Vagina (tissue), 2 donors: Measurements from ENCODE around the gene ZNF76. TPM values are rescaled to one million over a fixed set of nuclear protein-coding genes. Genes with fewer than 3 reads are reported as not detected.
A peak's percentile ranks its signal among the peaks of the same experiment; 100 is the strongest.
"Not testable (repeated sequence)": the region's sequence is repeated elsewhere in the genome, so short reads cannot be mapped to it uniquely, and the experiment has no call there.

Experiments
- DNase-seq, 2 donors: peaks; one replicate each; pipeline ENCODE4 v3.0.0-alpha.2; 2017; ENCODE audit errors: extremely low spot score in 2 of 2
- H3K27ac ChIP-seq: fragments of 200-600 bp; sonication (generic); one replicate; pipeline ENCODE4 v1.5.1; 2019
- H3K27me3 ChIP-seq: fragments of 200-600 bp; sonication (generic); one replicate; pipeline ENCODE4 v1.5.1; 2019
- H3K36me3 ChIP-seq, 2 donors: fragments of 200-600 bp; sonication (generic); one replicate each; pipeline ENCODE4 v1.5.1; 2017 to 2019
- H3K4me1 ChIP-seq: fragments of 200-600 bp; sonication (generic); one replicate; pipeline ENCODE4 v1.5.1; 2019
- H3K4me3 ChIP-seq, 2 donors: fragments of 200-600 bp; sonication (generic); 1 replicate in 1 of 2; 2 replicates in 1 of 2; pipeline ENCODE4 v1.5.1; 2016 to 2019
- H3K9me3 ChIP-seq: fragments of 200-600 bp; sonication (generic); one replicate; pipeline ENCODE4 v1.5.1; 2019
- CTCF ChIP-seq, 3 experiments: fragments of 450-650 bp in 2 of 3; fragments of 200-600 bp in 1 of 3; sonication (generic) in 1 of 3; IDR thresholded peaks; one replicate each; pipeline ENCODE4 v1.5.1; 2017 to 2019; ENCODE audit warnings: antibody characterized with exemption in 3 of 3, mild to moderate bottlenecking in 2 of 3, moderate library complexity in 2 of 3
- POLR2A ChIP-seq, 2 donors: fragments of 450-650 bp; IDR thresholded peaks; one replicate each; pipeline ENCODE4 v1.6.1; 2017; ENCODE audit warnings: antibody characterized with exemption in 2 of 2, mild to moderate bottlenecking in 2 of 2, moderate library complexity in 2 of 2
- POLR2AphosphoS5 ChIP-seq, 2 donors: sonication (generic); formaldehyde crosslinking; IDR thresholded peaks; one replicate each; pipeline ENCODE4 v1.9.0; 2017; ENCODE audit warnings: antibody characterized with exemption in 2 of 2, mild to moderate bottlenecking in 2 of 2, low read depth in 1 of 2; ENCODE audit not compliant: insufficient read depth in 1 of 2
- intact Hi-C: fragments of 100-400 bp; cut with DNase I; formaldehyde crosslinking; loops from one replicate; pipeline ENCODE4 v1.15.1; 2023
- total RNA-seq: library from RNA; depleted of rRNA; stranded (reverse); fragments of >200 nt; gene quantifications from one replicate; pipeline ENCODE4 v1.2.3, GENCODE V29; 2016

Gene ZNF76
- total RNA-seq, 1 donor from 2014 or later: 39.0 TPM

GRCh38 chr6:35300848-35301247 is 41.3 kb downstream of the ZNF76 start:
- peaks cover 57% of the 10 kb centered on the region for H3K4me1 ChIP-seq

GRCh38 chr6:35302604-35303241 is 43.2 kb downstream of the ZNF76 start:
- intact Hi-C loops: no loop called here
- TF ChIP-seq POLR2A (IDR thresholded peaks at IDR 0.05): peak in 1 of 2 donors; percentile 8
- peak in 1 of 2 donors; percentile 26 for TF ChIP-seq POLR2AphosphoS5 (IDR thresholded peaks at IDR 0.05; ENCODE audit: insufficient read depth in 1 of 2, low read depth in 1 of 2)
- TF ChIP-seq CTCF (IDR thresholded peaks at IDR 0.05): no peak
- DNase-seq: no peak
- Histone ChIP-seq H3K27me3 (no peaks in the 10 kb centered on the region), H3K36me3 (no peaks in the 10 kb centered on the region), H3K27ac (no peak overlapping the region), H3K9me3 (no peaks in the 10 kb centered on the region), H3K4me3 (no peak overlapping the region), H3K4me1 (peaks cover 47% of the 10 kb centered on the region)

More at GRCh38 chr6:35300848-35301247, 41.3 kb downstream of the ZNF76 start:
- TF ChIP-seq CTCF (IDR thresholded peaks at IDR 0.05) (no peak), POLR2AphosphoS5 (IDR thresholded peaks at IDR 0.05; ENCODE audit: insufficient read depth in 1 of 2, low read depth in 1 of 2) (no peak), POLR2A (IDR thresholded peaks at IDR 0.05) (no peak)
- intact Hi-C loops: no loop called here
- no peaks in the 10 kb centered on the region for H3K36me3 ChIP-seq
- H3K27me3 ChIP-seq: no peaks in the 10 kb centered on the region
- H3K9me3 ChIP-seq: no peaks in the 10 kb centered on the region
- DNase-seq: no peak
- no peak overlapping the region for H3K4me3 ChIP-seq
- H3K27ac ChIP-seq: no peak overlapping the region

- Histone ChIP-seq H3K9me3 (no peaks in the 10 kb centered on the region), H3K36me3 (no peaks in the 10 kb centered on the region), H3K4me3 (no peak overlapping the region), H3K4me1 (peaks cover 31% of the 10 kb centered on the region), H3K27me3 (no peaks in the 10 kb centered on the region), H3K27ac (no peak overlapping the region)
- no peak for TF ChIP-seq POLR2A (IDR thresholded peaks at IDR 0.05)
- no peak for TF ChIP-seq POLR2AphosphoS5 (IDR thresholded peaks at IDR 0.05; ENCODE audit: insufficient read depth in 1 of 2, low read depth in 1 of 2)
- no peak for TF ChIP-seq CTCF (IDR thresholded peaks at IDR 0.05)
- DNase-seq: no peak
- intact Hi-C loops: no loop called here
Observed at GRCh38 chr6:35304299-35304698, 44.8 kb downstream of the ZNF76 start.

- intact Hi-C loops: no loop called here
- Histone ChIP-seq H3K27ac (no peak overlapping the region), H3K9me3 (no peaks in the 10 kb centered on the region), H3K27me3 (no peaks in the 10 kb centered on the region), H3K4me3 (no peak overlapping the region), H3K4me1 (peaks cover 23% of the 10 kb centered on the region), H3K36me3 (no peaks in the 10 kb centered on the region)
- DNase-seq: no peak
- TF ChIP-seq POLR2AphosphoS5 (IDR thresholded peaks at IDR 0.05; ENCODE audit: insufficient read depth in 1 of 2, low read depth in 1 of 2): no peak
- no peak for TF ChIP-seq CTCF (IDR thresholded peaks at IDR 0.05)
- no peak for TF ChIP-seq POLR2A (IDR thresholded peaks at IDR 0.05)
Observed at GRCh38 chr6:35305117-35305516, 45.6 kb downstream of the ZNF76 start.

GRCh38 chr6:35307138-35307537 is 47.6 kb downstream of the ZNF76 start:
- H3K4me3 ChIP-seq, H3K9me3 ChIP-seq, H3K36me3 ChIP-seq, H3K27me3 ChIP-seq, intact Hi-C loops, DNase-seq, H3K27ac ChIP-seq: not testable (repeated sequence)
- peaks cover 11% of the 10 kb centered on the region for H3K4me1 ChIP-seq

- intact Hi-C loops, H3K36me3 ChIP-seq, H3K4me3 ChIP-seq, DNase-seq, H3K4me1 ChIP-seq, H3K27me3 ChIP-seq, H3K9me3 ChIP-seq, H3K27ac ChIP-seq: not testable (repeated sequence)
Observed at GRCh38 chr6:35308543-35308942, 49.0 kb downstream of the ZNF76 start.
